Chondrocyte (in vitro differentiated cells): ENCODE measurements around the gene CGB3. TPM values are rescaled to one million over a fixed set of nuclear protein-coding genes. Genes with fewer than 3 reads are reported as not detected.

Experiments
- DNase-seq: peaks from one replicate; pipeline ENCODE4 v3.0.0; 2021; ENCODE audit warnings: mixed read lengths, low spot score
- H3K27ac Mint-ChIP-seq: one replicate; pipeline ENCODE4 v1.8.0; 2021; ENCODE audit warnings: mild to moderate bottlenecking, moderate library complexity, mixed read lengths; ENCODE audit not compliant: unreplicated experiment
- H3K27me3 Mint-ChIP-seq: 2 replicates; pipeline ENCODE4 v1.8.0; 2021; ENCODE audit warnings: low read depth, mixed read lengths
- H3K36me3 Mint-ChIP-seq: 2 replicates; pipeline ENCODE4 v1.8.0; 2021; ENCODE audit warnings: low read depth, mixed read lengths
- H3K4me1 Mint-ChIP-seq: 2 replicates; pipeline ENCODE4 v1.8.0; 2021; ENCODE audit warnings: low read depth, mild to moderate bottlenecking, mixed read lengths
- H3K4me3 Mint-ChIP-seq: one replicate; pipeline ENCODE4 v1.8.0; 2021; ENCODE audit warnings: mild to moderate bottlenecking, moderate library complexity, mixed read lengths; ENCODE audit not compliant: unreplicated experiment
- H3K9me3 Mint-ChIP-seq: 2 replicates; pipeline ENCODE4 v1.8.0; 2021; ENCODE audit warnings: low read depth, mixed read lengths
- CTCF ChIP-seq: fragments of 200-600 bp; sonication (generic); IDR thresholded peaks from 2 replicates; pipeline ENCODE4 v1.5.0; 2021; ENCODE audit warnings: antibody characterized with exemption, mild to moderate bottlenecking, moderate library complexity
- total RNA-seq: library from RNA; stranded (reverse); gene quantifications from 3 replicates; pipeline ENCODE4 v1.2.1, GENCODE V29; 2021

Gene CGB3
- total RNA-seq, 1 donor from 2014 or later, result not detected

DNA sequence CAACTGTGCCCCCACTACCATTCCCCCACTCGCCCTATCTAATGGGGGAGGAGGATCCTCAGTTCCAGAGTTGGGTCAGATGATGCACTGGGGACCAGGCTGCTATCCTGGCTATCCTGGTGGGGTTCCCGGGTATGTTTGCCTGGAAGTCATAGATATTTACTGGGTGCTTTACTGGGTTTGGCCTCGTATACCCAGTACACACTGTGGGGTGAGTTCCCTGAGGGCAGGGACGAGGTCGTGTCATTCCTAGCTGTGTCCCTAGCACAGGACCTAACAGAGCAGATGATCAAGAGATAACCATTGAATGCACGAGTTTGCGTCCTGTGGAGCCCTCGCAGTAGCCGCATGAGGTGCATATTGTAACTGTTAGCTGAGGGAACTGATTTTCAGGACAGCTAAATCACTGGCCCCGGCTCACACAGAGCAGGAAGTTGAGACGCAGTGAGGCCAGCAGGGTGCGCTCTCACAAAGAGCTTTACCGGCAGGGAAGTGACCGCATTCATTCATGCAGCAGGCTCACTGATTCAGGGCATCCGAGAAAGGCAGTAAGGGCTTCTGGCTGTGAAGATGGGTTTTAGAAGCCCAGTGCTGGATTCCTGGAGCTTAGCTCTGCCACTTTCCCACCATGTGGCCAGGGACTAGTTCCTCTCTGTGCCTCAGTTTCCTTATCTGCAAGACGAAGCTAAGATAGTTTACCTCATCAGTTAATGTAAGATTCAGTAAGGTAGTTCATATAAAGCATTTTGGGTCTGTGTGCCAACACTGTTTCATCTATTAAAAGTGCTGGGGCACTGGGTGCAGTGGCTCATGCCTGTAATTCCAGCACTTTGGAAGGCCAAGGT is 24.4 kb downstream of the CGB3 start:
- Mint-ChIP-seq H3K4me3 (no peak overlapping the region), H3K9me3 (no peaks in the 10 kb centered on the region), H3K27me3 (no peaks in the 10 kb centered on the region), H3K36me3 (peaks cover 8% of the 10 kb centered on the region), H3K4me1 (peaks cover 15% of the 10 kb centered on the region), H3K27ac (no peak overlapping the region)
- peak; percentile 83 for TF ChIP-seq CTCF
- DNase-seq, result no peak

DNA sequence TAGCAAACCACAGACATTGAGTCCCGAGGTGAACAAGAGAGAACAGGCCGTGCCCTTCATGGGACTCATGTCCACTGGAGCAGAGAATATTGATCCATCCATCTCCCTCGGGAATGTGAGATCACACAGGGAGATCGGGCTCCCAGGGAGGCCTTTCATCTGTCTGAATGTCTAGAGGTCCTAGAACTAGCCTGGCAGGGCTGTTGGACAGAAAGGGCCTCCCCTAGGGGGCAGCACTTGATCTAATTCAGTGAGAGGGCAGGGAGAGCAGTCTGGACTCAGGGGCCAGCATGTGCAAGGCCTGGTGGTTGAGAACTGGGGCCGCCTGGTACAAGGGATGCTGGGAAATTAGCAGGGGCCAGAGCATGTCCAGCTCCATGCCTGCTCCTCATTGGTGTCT is 26.2 kb downstream of the CGB3 start:
- no peak overlapping the region for H3K4me3 Mint-ChIP-seq
- peak; percentile 73 for TF ChIP-seq CTCF
- H3K27me3 Mint-ChIP-seq, result no peaks in the 10 kb centered on the region
- H3K27ac Mint-ChIP-seq, result no peak overlapping the region
- H3K9me3 Mint-ChIP-seq, result no peaks in the 10 kb centered on the region
- peaks cover 4% of the 10 kb centered on the region for H3K36me3 Mint-ChIP-seq
- DNase-seq, result no peak
- H3K4me1 Mint-ChIP-seq, result peaks cover 26% of the 10 kb centered on the region

DNA sequence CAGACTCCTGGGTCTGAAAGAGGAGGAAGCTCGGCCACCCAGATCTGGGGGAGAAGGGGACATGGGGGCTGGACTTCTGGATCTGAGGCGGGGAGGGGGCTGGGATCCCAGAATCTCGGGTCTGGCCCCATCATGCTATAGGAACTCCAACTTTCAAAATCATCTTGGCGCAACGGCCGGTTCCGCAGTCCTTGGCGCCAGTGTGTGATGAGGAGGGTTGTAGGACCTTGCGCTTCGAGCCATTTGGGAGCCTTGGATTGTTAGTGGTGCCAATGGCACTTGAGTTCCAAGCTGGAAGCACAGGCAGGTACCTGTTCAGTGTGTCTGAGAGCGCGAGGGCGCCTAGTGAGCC is 30.1 kb downstream of the CGB3 start:
- Mint-ChIP-seq H3K9me3 (no peaks in the 10 kb centered on the region), H3K27ac (peak overlapping the region; percentile 93), H3K4me3 (peak overlapping the region; percentile 98), H3K27me3 (no peaks in the 10 kb centered on the region), H3K4me1 (peaks cover 43% of the 10 kb centered on the region), H3K36me3 (peaks cover 5% of the 10 kb centered on the region)
- no peak for DNase-seq
- no peak for TF ChIP-seq CTCF

DNA sequence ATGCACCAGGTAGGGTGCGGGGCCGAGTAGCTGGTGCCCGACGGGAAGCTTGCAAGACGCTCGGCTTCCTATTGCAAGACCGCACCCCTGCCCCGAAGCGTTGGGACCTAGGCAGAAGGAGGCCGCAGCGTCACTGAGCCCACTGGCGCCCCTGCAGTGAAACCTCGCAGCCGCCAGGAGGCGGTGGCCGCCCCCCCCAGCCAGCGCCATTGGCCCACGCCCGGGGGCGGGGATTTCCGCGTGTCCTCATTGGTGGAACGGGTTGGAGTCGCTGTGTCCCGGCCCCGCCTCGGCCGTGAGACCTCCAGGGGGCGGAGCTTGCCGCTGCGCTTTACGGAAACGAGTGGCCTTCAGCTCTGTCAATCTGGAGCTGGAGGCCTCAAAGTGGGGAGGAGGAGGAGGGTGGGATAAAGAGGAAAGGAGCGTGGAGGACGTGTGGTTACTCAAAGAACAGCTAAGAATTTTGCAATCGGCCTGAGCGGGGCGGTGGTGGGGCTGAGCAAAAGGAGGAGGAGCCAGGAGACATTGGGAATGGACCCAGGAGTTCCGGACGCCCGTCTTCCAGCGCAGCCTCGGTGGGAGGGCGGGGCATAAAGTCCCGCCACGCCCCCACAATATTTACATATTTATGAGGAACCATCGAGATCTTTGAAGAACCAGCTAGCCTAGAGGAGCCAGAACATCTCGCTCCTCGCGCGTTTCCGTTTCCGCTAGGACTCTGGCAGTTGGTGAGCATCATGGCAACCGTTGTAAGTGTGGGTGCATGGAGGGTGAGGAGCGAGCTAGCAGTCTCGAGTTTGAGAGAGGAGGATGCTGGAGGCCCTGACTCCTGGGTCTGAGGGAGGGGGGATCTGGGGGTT is 30.7 kb downstream of the CGB3 start, which contains the start of the genes GYS1 and RUVBL2:
Gene GYS1, minus strand, starts transcription at position 135 of the 860 bp plus-strand sequence. CDS start 197 bp downstream, outside the sequence.
Gene RUVBL2, plus strand, starts transcription at position 713 of the 860 bp plus-strand sequence. Its CDS starts 25 bp downstream, at position 738.
- peak within 1 kb of the TSS; percentile 98 for H3K4me3 Mint-ChIP-seq
- H3K27ac Mint-ChIP-seq, result peak within 1 kb of the TSS; percentile 93
- no peaks in the 10 kb centered on the region for H3K9me3 Mint-ChIP-seq
- TF ChIP-seq CTCF, result peak; percentile 96
- peaks cover 43% of the 10 kb centered on the region for H3K4me1 Mint-ChIP-seq
- peak; percentile 100 for DNase-seq
- no peaks in the 10 kb centered on the region for H3K27me3 Mint-ChIP-seq
- peaks cover 9% of the 10 kb centered on the region for H3K36me3 Mint-ChIP-seq

- no peak for DNase-seq
- Mint-ChIP-seq H3K27ac (peak overlapping the region; percentile 93), H3K36me3 (peaks cover 13% of the 10 kb centered on the region)
Observed at GRCh38 chr19:48992581-48993174, 31.5 kb downstream of the CGB3 start.

More at GRCh38 chr19:48992581-48993174, 31.5 kb downstream of the CGB3 start:
- H3K4me1 Mint-ChIP-seq, result peaks cover 40% of the 10 kb centered on the region
- no peaks in the 10 kb centered on the region for H3K27me3 Mint-ChIP-seq
- no peak for TF ChIP-seq CTCF
- no peaks in the 10 kb centered on the region for H3K9me3 Mint-ChIP-seq
- peak overlapping the region; percentile 98 for H3K4me3 Mint-ChIP-seq
